ENCODE measurements around the gene DCD.

- TF ChIP-seq POLR2A (IDR thresholded peaks at IDR 0.05) (no peak), CTCF (IDR thresholded peaks at IDR 0.05) (no peak)
These were observed 45.5 kb downstream of the DCD start for GRCh38 chr12:54602661-54603060.
